Measurements from ENCODE around the gene CHST15.

The CHST15 gene

DNA sequence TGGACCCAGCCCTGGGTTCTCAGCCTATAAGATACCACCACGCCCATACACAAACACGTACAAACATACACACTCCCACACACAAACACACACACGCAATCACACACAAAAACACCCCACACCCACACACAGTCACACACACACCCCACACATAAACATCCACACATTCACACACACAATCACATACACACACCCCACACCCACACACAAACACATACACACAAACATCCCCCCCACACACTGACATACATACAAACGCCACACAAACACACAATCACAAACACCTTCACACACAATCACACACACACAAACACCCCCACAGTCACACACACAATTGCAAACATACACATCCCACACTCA is 122.5 kb downstream of the CHST15 start:
- no peak overlapping the region for H3K27ac ChIP-seq (ENCODE audit: insufficient read depth, low read depth, low read length, poor library complexity, severe bottlenecking)
- H3K9me3 ChIP-seq (ENCODE audit: control insufficient read depth, low read length): no peaks in the 10 kb centered on the region
- H3K27me3 ChIP-seq (ENCODE audit: control insufficient read depth, insufficient read depth, low read length, poor library complexity, severe bottlenecking): peaks cover 58% of the 10 kb centered on the region
- no peaks in the 10 kb centered on the region for H3K36me3 ChIP-seq (ENCODE audit: control insufficient read depth, insufficient read depth, low read length)
- H3K4me1 ChIP-seq (ENCODE audit: control insufficient read depth, insufficient read depth, low read length): no peaks in the 10 kb centered on the region
- 78 to 81% methylated on average over 4 of the region's 4 CpGs for WGBS, 2 experiments
- no peak overlapping the region for H3K4me3 ChIP-seq (ENCODE audit: insufficient read depth, low read depth, low read length)

DNA sequence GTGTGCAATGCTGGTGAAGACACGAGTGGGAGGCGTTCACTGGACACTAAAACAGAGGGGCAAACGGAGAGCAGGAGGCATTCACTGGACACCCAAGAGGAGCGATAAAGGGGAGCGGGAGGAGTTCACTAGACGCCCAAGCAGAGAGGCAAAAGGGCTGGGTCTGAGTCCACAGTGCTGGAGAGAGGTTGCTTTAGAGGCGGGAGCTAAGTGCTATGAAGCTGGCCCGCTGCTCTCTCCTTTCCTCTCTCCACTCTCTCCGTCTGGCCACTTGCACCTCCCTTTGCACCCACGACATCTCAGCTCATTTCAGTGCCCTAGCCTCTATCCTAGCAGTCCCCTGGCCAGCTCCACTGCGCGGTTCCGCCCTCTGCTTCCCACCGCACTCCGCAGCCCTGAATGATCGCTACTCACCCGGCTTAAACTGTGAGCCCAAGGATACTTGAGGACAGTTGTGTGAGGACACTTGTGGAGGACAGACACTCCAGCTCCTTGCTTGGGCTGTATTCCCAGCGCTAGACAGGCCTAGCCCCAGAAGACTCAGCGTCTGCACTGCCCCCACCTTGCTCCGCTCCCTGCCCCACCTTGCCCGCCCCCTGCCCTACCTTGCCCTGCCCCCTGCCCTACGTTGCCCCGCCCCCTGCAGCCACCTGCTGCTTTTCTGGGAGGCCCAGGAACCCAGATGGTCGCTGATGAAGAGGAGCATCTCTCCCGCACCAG is 123.0 kb downstream of the CHST15 start:
- WGBS, 2 experiments: 49 to 57% methylated on average over 24 to 25 of the region's 25 CpGs
- no peaks in the 10 kb centered on the region for H3K4me1 ChIP-seq (ENCODE audit: control insufficient read depth, insufficient read depth, low read length)
- no peak overlapping the region for H3K4me3 ChIP-seq (ENCODE audit: insufficient read depth, low read depth, low read length)
- H3K27ac ChIP-seq (ENCODE audit: insufficient read depth, low read depth, low read length, poor library complexity, severe bottlenecking): no peak overlapping the region
- no peaks in the 10 kb centered on the region for H3K36me3 ChIP-seq (ENCODE audit: control insufficient read depth, insufficient read depth, low read length)
- no peaks in the 10 kb centered on the region for H3K9me3 ChIP-seq (ENCODE audit: control insufficient read depth, low read length)
- H3K27me3 ChIP-seq (ENCODE audit: control insufficient read depth, insufficient read depth, low read length, poor library complexity, severe bottlenecking): peaks cover 58% of the 10 kb centered on the region

DNA sequence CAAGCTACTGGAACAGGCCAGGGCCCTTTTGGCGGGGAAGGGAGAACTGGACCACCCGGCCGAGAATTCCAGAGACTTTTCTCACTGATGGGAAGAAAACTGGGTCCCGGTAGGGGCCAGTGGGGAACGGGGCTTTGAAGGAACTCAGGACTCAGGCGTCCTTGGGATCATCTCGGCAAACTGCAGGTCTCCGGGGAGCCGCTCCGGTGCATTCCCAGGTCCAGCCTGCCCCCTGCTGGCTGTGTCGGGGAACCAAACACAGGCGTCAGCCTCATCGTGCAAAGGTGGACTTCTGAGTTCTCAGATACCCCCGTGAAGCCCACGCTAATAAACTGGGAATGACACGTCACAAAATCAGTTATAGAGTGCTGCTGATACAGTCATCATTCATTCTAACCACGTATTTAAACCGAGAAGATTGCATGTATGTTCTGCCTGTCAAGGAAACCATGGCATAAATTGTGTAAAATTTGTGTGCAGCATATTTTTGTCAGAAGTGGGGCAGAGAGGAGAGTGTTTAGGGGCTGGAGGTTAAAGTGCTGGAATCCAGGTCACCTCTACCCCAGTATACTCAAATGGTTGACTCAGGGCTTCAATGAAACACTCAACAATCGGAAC is 125.7 kb downstream of the CHST15 start:
- no peaks in the 10 kb centered on the region for H3K9me3 ChIP-seq (ENCODE audit: control insufficient read depth, low read length)
- no peaks in the 10 kb centered on the region for H3K36me3 ChIP-seq (ENCODE audit: control insufficient read depth, insufficient read depth, low read length)
- H3K27ac ChIP-seq (ENCODE audit: insufficient read depth, low read depth, low read length, poor library complexity, severe bottlenecking): no peak overlapping the region
- peaks cover 38% of the 10 kb centered on the region for H3K27me3 ChIP-seq (ENCODE audit: control insufficient read depth, insufficient read depth, low read length, poor library complexity, severe bottlenecking)
- 10 to 11% methylated on average over 19 of the region's 19 CpGs for WGBS, 2 experiments
- no peaks in the 10 kb centered on the region for H3K4me1 ChIP-seq (ENCODE audit: control insufficient read depth, insufficient read depth, low read length)
- no peak overlapping the region for H3K4me3 ChIP-seq (ENCODE audit: insufficient read depth, low read depth, low read length)

DNA sequence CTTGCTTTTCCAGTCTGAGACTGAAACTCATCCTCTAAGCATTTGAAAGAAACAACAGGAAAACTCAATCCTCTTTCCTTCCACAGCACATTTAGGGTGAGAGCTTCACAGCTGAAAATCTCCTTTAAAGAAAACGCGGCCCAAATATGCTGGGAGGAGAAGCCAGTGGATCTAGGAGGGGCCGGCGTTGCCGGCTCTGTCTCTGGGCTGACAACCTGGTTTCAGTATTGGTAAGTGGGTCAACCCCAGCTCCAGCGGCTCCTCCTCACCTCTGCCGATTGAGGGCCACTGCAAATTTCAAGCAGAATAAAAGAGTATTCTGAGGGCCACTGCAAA is 126.5 kb downstream of the CHST15 start:
- peaks cover 31% of the 10 kb centered on the region for H3K27me3 ChIP-seq (ENCODE audit: control insufficient read depth, insufficient read depth, low read length, poor library complexity, severe bottlenecking)
- H3K9me3 ChIP-seq (ENCODE audit: control insufficient read depth, low read length): no peaks in the 10 kb centered on the region
- no peak overlapping the region for H3K27ac ChIP-seq (ENCODE audit: insufficient read depth, low read depth, low read length, poor library complexity, severe bottlenecking)
- H3K36me3 ChIP-seq (ENCODE audit: control insufficient read depth, insufficient read depth, low read length): no peaks in the 10 kb centered on the region
- no peaks in the 10 kb centered on the region for H3K4me1 ChIP-seq (ENCODE audit: control insufficient read depth, insufficient read depth, low read length)
- H3K4me3 ChIP-seq (ENCODE audit: insufficient read depth, low read depth, low read length): no peak overlapping the region
- 83 to 86% methylated on average over 7 of the region's 7 CpGs for WGBS, 2 experiments

DNA sequence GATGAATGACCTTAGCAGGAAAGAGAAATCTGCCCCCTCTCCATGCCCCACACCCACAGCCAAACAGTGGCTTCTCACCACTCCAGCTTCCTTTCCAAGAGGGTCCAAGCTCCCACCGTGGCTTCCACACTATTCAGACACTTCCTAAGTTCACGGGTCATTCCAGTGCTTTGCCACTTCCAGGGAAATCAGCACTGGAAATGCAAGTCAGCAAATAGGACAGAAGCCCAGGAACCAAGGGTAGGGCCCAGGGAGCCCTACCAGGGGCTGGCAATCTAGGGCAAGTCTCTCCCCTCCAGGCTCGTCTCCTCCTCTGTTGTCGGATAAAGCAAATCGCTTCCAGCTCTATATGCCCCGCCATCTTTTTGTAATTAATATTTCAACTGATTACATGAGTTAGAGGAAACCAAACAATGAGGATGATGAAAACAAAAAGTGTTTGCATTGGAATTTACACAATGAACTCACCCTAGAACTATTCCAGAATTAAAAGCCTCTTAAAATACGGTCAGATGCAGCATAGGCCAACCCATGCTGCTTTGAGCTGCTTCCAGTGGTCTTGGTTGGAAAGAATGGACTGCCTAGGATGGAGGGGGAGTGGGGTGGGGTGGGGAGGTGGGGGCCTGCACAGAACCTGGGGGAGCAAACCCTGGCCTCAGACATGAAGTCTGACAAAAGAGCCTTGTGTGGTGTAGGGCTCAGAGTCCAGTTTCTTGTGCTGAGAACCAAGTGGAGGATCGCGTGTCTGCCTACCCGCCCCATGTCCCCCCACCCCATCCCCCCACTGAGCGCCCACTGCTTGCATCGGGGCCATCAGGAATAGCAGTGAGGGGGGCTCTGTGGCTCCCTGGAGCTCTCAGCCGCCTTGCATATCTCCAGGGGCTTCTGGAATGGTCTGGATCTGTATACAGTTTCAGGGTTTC is 127.2 kb downstream of the CHST15 start:
- 77 to 78% methylated on average over 10 to 13 of the region's 13 CpGs for WGBS, 2 experiments
- Histone ChIP-seq H3K36me3 (ENCODE audit: control insufficient read depth, insufficient read depth, low read length) (no peaks in the 10 kb centered on the region), H3K9me3 (ENCODE audit: control insufficient read depth, low read length) (no peaks in the 10 kb centered on the region), H3K27me3 (ENCODE audit: control insufficient read depth, insufficient read depth, low read length, poor library complexity, severe bottlenecking) (peaks cover 25% of the 10 kb centered on the region), H3K27ac (ENCODE audit: insufficient read depth, low read depth, low read length, poor library complexity, severe bottlenecking) (no peak overlapping the region), H3K4me1 (ENCODE audit: control insufficient read depth, insufficient read depth, low read length) (no peaks in the 10 kb centered on the region), H3K4me3 (ENCODE audit: insufficient read depth, low read depth, low read length) (no peak overlapping the region)

DNA sequence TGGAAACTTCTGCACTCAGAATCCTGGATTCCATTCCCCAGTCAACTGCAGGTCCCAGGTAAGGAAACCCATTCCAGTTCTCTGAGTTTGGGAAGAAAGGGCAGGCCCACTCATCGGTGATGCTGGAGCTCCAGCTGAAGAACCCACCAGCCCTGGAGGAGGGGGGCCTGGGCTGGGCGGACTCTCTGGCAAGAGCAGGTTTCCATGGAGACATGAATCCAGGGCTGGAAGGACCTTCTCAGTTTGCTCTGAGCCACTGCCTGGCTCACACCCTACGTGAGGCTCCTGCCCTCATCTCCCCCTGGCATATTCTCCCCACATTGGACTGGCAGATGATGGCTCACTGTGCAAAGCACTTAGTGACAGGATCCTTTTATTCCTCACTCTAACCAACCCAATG is 128.4 kb downstream of the CHST15 start:
- no peaks in the 10 kb centered on the region for H3K4me1 ChIP-seq (ENCODE audit: control insufficient read depth, insufficient read depth, low read length)
- H3K27me3 ChIP-seq (ENCODE audit: control insufficient read depth, insufficient read depth, low read length, poor library complexity, severe bottlenecking): peaks cover 20% of the 10 kb centered on the region
- no peaks in the 10 kb centered on the region for H3K9me3 ChIP-seq (ENCODE audit: control insufficient read depth, low read length)
- H3K36me3 ChIP-seq (ENCODE audit: control insufficient read depth, insufficient read depth, low read length): no peaks in the 10 kb centered on the region
- no peak overlapping the region for H3K27ac ChIP-seq (ENCODE audit: insufficient read depth, low read depth, low read length, poor library complexity, severe bottlenecking)
- WGBS, 2 experiments: 81 to 84% methylated on average over 3 of the region's 3 CpGs
- no peak overlapping the region for H3K4me3 ChIP-seq (ENCODE audit: insufficient read depth, low read depth, low read length)

DNA sequence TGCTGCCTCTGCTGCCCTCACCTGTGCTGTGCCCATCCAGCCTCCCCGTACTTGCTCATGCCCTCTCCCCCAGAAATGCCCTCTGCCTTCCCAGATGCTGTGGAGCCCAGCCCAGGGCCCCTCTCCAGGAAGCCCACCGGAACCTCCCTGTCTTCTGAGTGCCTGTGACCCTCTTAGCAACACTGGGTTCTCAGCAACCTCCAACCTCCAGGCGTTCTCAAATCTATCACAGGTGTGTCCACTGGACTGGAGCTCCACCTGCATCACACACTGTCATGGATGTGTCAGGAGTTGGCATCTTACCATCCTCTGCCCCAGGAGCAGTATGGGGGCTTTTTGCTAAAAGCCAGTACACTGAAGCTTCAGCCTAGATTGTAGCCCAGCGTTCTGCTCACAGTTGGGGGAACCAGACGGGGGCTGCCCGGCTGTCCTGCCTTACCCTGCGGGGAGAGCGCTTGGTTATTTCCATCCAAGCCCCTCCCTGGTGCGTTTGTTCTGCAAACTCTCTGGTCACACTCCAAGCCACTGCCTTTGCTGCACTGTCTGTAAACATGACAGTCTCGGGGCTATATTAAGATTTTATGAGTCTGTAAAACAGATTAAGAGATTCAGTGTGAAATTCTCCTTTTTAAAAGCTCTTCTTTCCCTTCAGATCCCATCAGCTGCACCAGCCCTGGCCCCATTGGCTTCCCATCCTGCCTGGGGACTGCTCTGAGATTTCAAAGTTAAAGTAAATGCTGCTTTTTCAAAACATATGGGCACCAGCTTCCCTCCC is 130.5 kb downstream of the CHST15 start:
- Histone ChIP-seq H3K9me3 (ENCODE audit: control insufficient read depth, low read length) (no peaks in the 10 kb centered on the region), H3K36me3 (ENCODE audit: control insufficient read depth, insufficient read depth, low read length) (no peaks in the 10 kb centered on the region), H3K27me3 (ENCODE audit: control insufficient read depth, insufficient read depth, low read length, poor library complexity, severe bottlenecking) (peaks cover 7% of the 10 kb centered on the region), H3K4me3 (ENCODE audit: insufficient read depth, low read depth, low read length) (no peak overlapping the region), H3K4me1 (ENCODE audit: control insufficient read depth, insufficient read depth, low read length) (peaks cover 4% of the 10 kb centered on the region), H3K27ac (ENCODE audit: insufficient read depth, low read depth, low read length, poor library complexity, severe bottlenecking) (no peak overlapping the region)
- 90 to 91% methylated on average over 10 of the region's 10 CpGs for WGBS, 2 experiments

DNA sequence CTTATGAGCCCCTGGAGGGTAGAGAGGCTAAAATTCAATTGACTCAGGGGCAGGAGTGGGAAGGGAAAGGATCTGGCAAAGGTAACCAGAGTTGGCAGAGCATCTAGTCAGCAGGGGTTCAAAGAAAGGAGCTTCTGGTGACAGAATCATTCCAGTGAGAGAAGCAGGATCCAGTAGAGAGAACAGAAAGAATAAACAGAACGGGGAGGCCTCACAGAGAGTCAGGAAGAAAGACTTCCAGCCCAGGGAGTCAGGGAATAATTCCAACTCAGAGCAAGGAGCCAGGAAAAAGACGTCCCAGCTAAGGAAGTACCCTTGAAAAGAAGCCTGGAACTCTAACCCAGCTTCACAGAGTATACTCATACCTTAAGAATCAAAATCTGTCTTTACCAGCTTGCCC is 135.2 kb downstream of the CHST15 start:
- Histone ChIP-seq H3K4me3 (ENCODE audit: insufficient read depth, low read depth, low read length) (no peak overlapping the region), H3K27me3 (ENCODE audit: control insufficient read depth, insufficient read depth, low read length, poor library complexity, severe bottlenecking) (no peaks in the 10 kb centered on the region)
- 48 to 54% methylated on average over 2 of the region's 2 CpGs for WGBS, 2 experiments

More for the DNA sequence above, 135.2 kb downstream of the CHST15 start:
- Histone ChIP-seq H3K27ac (ENCODE audit: insufficient read depth, low read depth, low read length, poor library complexity, severe bottlenecking) (no peak overlapping the region), H3K36me3 (ENCODE audit: control insufficient read depth, insufficient read depth, low read length) (no peaks in the 10 kb centered on the region), H3K9me3 (ENCODE audit: control insufficient read depth, low read length) (no peaks in the 10 kb centered on the region), H3K4me1 (ENCODE audit: control insufficient read depth, insufficient read depth, low read length) (peaks cover 4% of the 10 kb centered on the region)
